ENCODE measurements around the gene SYNE2. TPM values are rescaled to one million over a fixed set of nuclear protein-coding genes. Genes with fewer than 3 reads are reported as not detected.
"Not testable (repeated sequence)": the region's sequence is repeated elsewhere in the genome, so short reads cannot be mapped to it uniquely, and the experiment has no call there.

SYNE2 gene
- total RNA-seq, 4 donors from 2014 or later, result 212 to 378 (median 285) TPM

GRCh38 chr14:64038841-64039542 lies 186.2 kb downstream of the SYNE2 start:
- H3K9me3 ChIP-seq, result peaks cover 0 to 8% (median 0%) of the 10 kb centered on the region in 4 donors
- H3K4me3 ChIP-seq, result no peak overlapping the region
- H3K36me3 ChIP-seq, result peaks cover 0 to 26% (median 0%) of the 10 kb centered on the region in 3 donors
- 93 to 95% methylated on average over 5 of the region's 5 CpGs for WGBS, 2 donors
- TF ChIP-seq CTCF (IDR thresholded peaks at IDR 0.05) (no peak), POLR2A (IDR thresholded peaks at IDR 0.05) (no peak), EP300 (IDR thresholded peaks at IDR 0.05) (no peak)
- no peak for DNase-seq (ENCODE audit: low spot score in 2 of 2)
- no peak overlapping the region for H3K27ac ChIP-seq
- no peaks in the 10 kb centered on the region for H3K27me3 ChIP-seq
- no peaks in the 10 kb centered on the region for H3K4me1 ChIP-seq

GRCh38 chr14:64040044-64040443 lies 187.2 kb downstream of the SYNE2 start:
- Histone ChIP-seq H3K9me3 (peaks cover 0 to 8% (median 0%) of the 10 kb centered on the region in 4 donors), H3K4me3 (no peak overlapping the region), H3K27ac (no peak overlapping the region), H3K36me3 (peaks cover 0 to 28% (median 0%) of the 10 kb centered on the region in 3 donors), H3K27me3 (no peaks in the 10 kb centered on the region), H3K4me1 (no peaks in the 10 kb centered on the region)
- 86 to 90% methylated on average over 2 of the region's 2 CpGs for WGBS, 2 donors
- TF ChIP-seq CTCF (IDR thresholded peaks at IDR 0.05), result no peak
- no peak for TF ChIP-seq EP300 (IDR thresholded peaks at IDR 0.05)
- no peak for TF ChIP-seq POLR2A (IDR thresholded peaks at IDR 0.05)
- DNase-seq (ENCODE audit: low spot score in 2 of 2), result no peak

DNA sequence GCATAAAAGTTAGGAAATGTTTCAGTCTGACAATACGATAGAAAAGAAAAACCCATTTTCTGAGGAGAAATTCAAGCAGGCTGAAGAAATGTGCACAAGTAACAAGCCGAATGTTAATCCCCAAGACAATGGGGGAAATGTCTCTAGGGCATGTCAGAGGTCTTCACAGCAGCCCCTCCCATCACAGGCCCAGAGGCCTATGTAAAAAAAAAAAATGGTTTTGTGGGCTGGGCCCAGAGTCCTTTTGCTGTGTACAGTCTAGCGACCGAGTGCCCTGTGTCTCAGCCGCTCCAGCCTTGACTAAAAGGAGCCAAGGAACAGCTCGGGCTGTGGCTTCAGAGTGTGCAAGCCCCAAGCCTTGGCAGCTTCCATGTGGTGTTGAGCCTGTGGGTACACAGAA lies 190.5 kb downstream of the SYNE2 start:
- H3K27ac ChIP-seq; H3K4me3 ChIP-seq; H3K27me3 ChIP-seq; H3K9me3 ChIP-seq; H3K4me1 ChIP-seq; DNase-seq (ENCODE audit: low spot score in 2 of 2): not testable (repeated sequence)
- 88 to 96% methylated on average over 6 of the region's 6 CpGs for WGBS, 2 donors
- H3K36me3 ChIP-seq, result peaks cover 0 to 51% (median 0%) of the 10 kb centered on the region in 3 donors

DNA sequence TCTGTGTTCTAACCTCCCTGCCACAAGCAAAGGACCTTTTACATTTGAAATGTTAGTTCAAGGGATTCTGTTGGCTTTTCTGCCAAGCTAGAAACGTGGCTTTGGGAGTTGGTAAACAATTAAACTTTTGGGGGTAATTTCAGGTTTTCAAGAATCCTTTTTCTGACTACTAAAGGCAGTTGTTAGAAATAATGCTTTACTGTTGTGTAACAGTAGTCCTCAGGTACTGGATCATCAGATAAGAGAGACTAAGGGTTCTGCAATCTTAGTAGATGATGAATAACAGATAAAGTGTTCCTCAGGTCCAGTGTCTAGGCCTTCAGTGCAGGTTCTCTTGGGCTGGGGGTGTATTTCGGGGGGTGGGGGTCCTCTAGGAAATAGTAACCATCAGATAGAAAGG lies 192.3 kb downstream of the SYNE2 start:
- Histone ChIP-seq H3K36me3 (peaks cover 0 to 66% (median 0%) of the 10 kb centered on the region in 3 donors), H3K4me1 (no peaks in the 10 kb centered on the region), H3K9me3 (peaks cover 0 to 8% (median 0%) of the 10 kb centered on the region in 4 donors), H3K4me3 (no peak overlapping the region), H3K27ac (no peak overlapping the region), H3K27me3 (no peaks in the 10 kb centered on the region)
- 87 to 89% methylated on average over 2 of the region's 2 CpGs for WGBS, 2 donors
- TF ChIP-seq CTCF (IDR thresholded peaks at IDR 0.05), result no peak
- no peak for TF ChIP-seq EP300 (IDR thresholded peaks at IDR 0.05)
- TF ChIP-seq POLR2A (IDR thresholded peaks at IDR 0.05), result no peak
- DNase-seq (ENCODE audit: low spot score in 2 of 2), result no peak

DNA sequence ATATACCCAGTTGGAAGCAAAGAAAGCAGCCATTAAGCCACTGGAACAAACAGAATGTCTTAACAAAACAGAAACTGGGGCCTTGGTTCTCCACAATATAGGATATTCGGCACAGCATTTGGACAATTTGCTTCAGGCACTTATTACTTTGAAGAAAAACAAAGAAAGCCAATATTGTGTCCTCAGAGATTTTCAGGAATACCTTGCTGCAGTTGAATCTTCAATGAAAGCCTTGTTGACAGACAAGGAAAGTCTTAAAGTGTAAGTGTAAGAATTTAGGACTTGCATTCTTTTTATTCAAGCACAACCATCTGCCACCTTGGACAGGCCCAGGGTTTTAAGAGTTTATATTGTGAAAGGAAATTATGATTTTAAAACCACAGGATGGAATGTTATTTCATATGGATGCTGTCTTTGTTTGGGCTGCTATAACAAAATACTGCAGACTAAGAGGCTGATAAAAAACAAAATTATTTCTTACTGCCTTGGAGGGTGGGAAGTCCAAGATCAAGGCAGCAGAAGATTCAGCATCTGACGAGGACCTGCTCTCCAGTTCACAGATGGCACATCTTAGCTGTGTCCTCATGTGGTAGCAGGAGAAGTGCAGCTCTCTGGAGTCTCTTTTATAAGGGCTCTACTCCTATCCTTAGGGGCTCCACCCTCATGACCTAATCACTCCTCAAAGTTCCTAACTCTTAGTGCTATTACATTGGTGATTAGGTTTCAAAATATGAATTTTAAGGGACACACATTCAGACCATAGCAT lies 197.0 kb downstream of the SYNE2 start:
- no peak overlapping the region for H3K4me3 ChIP-seq
- no peaks in the 10 kb centered on the region for H3K9me3 ChIP-seq
- no peak for DNase-seq (ENCODE audit: low spot score in 2 of 2)
- TF ChIP-seq POLR2A (IDR thresholded peaks at IDR 0.05), result no peak
- no peak for TF ChIP-seq CTCF (IDR thresholded peaks at IDR 0.05)
- TF ChIP-seq EP300 (IDR thresholded peaks at IDR 0.05), result no peak
- 54 to 74% methylated on average over 2 of the region's 2 CpGs for WGBS, 2 donors
- peaks cover 0 to 85% (median 0%) of the 10 kb centered on the region in 3 donors for H3K36me3 ChIP-seq
- H3K27ac ChIP-seq, result no peak overlapping the region
- H3K4me1 ChIP-seq, result no peaks in the 10 kb centered on the region
- H3K27me3 ChIP-seq, result no peaks in the 10 kb centered on the region
